Measurements from ENCODE around the gene PGM1. TPM values are rescaled to one million over a fixed set of nuclear protein-coding genes. Genes with fewer than 3 reads are reported as not detected.

The PGM1 gene
- total RNA-seq, 3 donors from 2014 or later: 59.0 to 130 (median 80.1) TPM

DNA sequence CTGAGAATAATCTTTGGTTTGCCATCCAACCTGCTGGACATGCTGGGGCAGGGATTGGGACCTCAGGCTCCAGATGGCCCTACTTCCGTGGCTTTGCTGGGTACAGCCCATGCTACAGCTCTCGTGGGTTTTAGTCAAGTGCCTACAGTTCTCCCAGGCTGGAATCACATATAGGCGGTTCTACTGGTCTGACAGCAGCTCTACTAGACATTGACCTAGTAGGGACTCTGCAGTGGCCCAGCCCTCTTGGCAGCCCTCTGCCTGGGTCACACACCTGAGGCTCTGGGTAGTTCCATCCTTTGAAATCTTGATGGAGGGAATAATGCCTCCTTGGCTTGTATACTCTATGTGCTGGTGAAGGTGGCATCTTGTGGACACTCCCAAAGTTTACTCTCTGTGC lies 72.2 kb downstream of the PGM1 start:
- TF ChIP-seq POLR2AphosphoS5 (IDR thresholded peaks at IDR 0.05) (no peak), POLR2A (IDR thresholded peaks at IDR 0.05) (no peak)
- TF ChIP-seq, protein P1, sequence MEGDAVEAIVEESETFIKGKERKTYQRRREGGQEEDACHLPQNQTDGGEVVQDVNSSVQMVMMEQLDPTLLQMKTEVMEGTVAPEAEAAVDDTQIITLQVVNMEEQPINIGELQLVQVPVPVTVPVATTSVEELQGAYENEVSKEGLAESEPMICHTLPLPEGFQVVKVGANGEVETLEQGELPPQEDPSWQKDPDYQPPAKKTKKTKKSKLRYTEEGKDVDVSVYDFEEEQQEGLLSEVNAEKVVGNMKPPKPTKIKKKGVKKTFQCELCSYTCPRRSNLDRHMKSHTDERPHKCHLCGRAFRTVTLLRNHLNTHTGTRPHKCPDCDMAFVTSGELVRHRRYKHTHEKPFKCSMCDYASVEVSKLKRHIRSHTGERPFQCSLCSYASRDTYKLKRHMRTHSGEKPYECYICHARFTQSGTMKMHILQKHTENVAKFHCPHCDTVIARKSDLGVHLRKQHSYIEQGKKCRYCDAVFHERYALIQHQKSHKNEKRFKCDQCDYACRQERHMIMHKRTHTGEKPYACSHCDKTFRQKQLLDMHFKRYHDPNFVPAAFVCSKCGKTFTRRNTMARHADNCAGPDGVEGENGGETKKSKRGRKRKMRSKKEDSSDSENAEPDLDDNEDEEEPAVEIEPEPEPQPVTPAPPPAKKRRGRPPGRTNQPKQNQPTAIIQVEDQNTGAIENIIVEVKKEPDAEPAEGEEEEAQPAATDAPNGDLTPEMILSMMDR (IDR thresholded peaks at IDR 0.05): no peak
- no peak for DNase-seq (ENCODE audit: low spot score in 2 of 2)
- H3K9me3 ChIP-seq: no peaks in the 10 kb centered on the region
- peaks cover 0 to 22% of the 10 kb centered on the region in 2 donors for H3K4me1 ChIP-seq
- no peaks in the 10 kb centered on the region for H3K27me3 ChIP-seq
- H3K27ac ChIP-seq: no peak overlapping the region
- no peaks in the 10 kb centered on the region for H3K36me3 ChIP-seq
- intact Hi-C loops (cut with DNase I; ENCODE audit: low total_unique reads): no loop called here
- no peak overlapping the region for H3K4me3 ChIP-seq

DNA sequence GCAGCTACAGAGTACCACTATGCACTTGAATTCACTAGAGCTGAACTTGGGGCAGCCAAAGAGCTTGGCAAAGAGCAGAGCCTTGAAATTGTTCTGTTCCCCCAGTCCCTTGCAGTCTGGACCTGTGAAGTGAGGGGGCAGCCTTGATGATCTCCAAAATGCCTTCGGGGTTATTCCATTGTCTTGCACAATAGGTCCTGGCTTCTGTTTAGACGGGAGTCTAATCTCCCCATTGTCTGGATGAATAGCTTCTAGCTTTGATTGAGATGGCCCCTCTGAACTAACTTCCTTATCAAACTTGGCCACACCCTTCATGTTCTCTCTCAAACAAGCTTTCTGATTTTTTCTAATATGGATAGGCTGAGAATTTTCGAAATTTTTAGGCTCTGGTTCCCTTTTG lies 72.6 kb downstream of the PGM1 start:
- intact Hi-C loops (cut with DNase I; ENCODE audit: low total_unique reads): no loop called here
- Histone ChIP-seq H3K36me3 (no peaks in the 10 kb centered on the region), H3K4me1 (peaks cover 0 to 22% of the 10 kb centered on the region in 2 donors), H3K9me3 (no peaks in the 10 kb centered on the region), H3K27me3 (no peaks in the 10 kb centered on the region), H3K4me3 (no peak overlapping the region), H3K27ac (no peak overlapping the region)
- no peak for TF ChIP-seq POLR2A (IDR thresholded peaks at IDR 0.05)
- DNase-seq (ENCODE audit: low spot score in 2 of 2): no peak

DNA sequence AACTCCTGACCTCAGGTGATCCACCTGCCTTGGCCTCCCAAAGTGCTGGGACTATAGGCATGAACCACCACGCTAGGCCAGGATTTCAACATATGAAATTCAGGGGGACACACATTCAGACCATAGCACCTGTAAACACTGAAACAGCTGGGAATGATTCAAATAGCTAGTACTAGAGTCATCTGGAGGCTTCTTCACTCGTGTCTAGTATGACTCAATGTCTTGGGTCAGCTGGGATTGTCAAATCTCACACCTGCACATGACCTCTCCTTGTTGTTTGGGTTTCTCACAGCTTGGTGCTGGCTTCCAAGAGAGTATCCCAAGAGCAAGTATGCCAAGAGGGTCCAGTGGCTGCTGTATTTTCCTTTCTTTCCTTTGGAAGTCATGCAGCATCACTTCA lies 75.1 kb downstream of the PGM1 start:
- H3K4me3 ChIP-seq: no peak overlapping the region
- intact Hi-C loops (cut with DNase I; ENCODE audit: low total_unique reads): no loop called here

DNA sequence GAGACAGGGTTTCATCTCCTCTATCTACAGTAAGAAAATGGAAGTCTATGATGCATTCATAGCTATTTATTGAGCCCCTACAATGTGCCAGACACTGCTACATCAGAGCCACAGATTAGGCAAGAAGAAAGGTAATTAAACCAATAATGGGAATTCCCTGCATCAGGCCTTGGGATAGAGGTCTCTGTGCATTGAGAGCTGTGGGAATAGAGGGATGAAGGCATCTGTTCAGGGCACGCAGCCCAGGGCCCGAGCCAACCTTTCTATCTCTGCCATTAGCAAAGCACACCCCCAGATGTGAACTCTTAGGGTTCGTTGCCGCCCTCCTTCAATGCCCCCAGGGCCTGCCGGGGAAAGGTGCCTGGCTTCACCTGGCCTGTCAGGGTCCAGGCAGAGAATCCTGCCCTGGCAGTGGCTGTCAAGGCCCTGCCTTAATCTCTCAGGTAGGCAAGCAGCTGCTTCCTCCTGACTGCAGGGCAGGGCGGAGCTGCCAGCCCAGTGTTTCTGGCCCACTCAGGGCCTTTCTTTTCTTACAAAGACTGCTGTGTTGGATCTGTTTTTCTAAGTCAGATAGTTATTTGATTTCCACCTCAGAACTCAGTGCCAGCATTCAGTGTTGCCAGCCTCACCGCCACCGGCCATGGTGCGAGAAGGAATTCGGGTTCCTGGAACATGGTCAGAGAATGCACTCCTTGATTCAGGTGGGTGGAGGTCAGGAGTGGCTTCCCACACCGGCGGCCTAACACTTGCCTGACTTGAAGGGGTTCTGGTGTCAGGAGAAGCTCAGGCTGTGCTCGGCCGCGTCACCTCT lies 76.1 kb downstream of the PGM1 start:
- intact Hi-C loops (cut with DNase I; ENCODE audit: low total_unique reads): no loop called here
- DNase-seq (ENCODE audit: low spot score in 2 of 2): peak; percentile 64 to 91
- TF ChIP-seq, protein P1 (IDR thresholded peaks at IDR 0.05): no peak
- peak in 2 of 3 donors; percentile 16 to 27 for TF ChIP-seq POLR2AphosphoS5 (IDR thresholded peaks at IDR 0.05)
- Histone ChIP-seq H3K27me3 (no peaks in the 10 kb centered on the region), H3K27ac (peak overlapping the region; percentile 85 to 90), H3K4me3 (no peak overlapping the region), H3K36me3 (no peaks in the 10 kb centered on the region), H3K9me3 (no peaks in the 10 kb centered on the region), H3K4me1 (peaks cover 0 to 6% of the 10 kb centered on the region in 2 donors)

More for the DNA sequence above, 75.1 kb downstream of the PGM1 start:
- DNase-seq (ENCODE audit: low spot score in 2 of 2): no peak
- no peak for TF ChIP-seq POLR2A (IDR thresholded peaks at IDR 0.05)
- TF ChIP-seq, protein P1 (IDR thresholded peaks at IDR 0.05): no peak
- TF ChIP-seq POLR2AphosphoS5 (IDR thresholded peaks at IDR 0.05): no peak
- no peaks in the 10 kb centered on the region for H3K27me3 ChIP-seq
- H3K27ac ChIP-seq: peak overlapping the region; percentile 85 to 90
- H3K9me3 ChIP-seq: no peaks in the 10 kb centered on the region
- H3K36me3 ChIP-seq: no peaks in the 10 kb centered on the region
- H3K4me1 ChIP-seq: peaks cover 0 to 7% of the 10 kb centered on the region in 2 donors

DNA sequence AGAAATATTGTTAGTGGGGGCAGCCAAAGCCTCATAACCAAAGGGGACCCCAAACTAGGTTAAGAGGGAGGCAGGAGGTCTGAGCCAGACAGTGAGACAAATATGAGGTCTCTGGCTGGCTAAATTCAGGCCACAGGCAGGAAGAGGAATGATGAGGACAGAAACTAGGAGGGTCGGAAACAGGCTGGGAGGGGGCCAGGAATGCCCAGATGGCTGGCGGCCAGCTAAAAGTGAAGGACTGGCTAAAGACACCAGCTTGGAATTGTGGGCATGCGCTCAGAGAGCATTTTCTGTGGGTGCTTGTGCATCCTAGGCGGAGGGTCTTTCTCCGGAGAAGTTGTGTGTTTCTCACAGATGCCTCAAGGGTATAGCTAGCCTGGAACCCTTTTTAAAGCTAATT lies 77.0 kb downstream of the PGM1 start:
- no peak overlapping the region for H3K4me3 ChIP-seq
- TF ChIP-seq POLR2AphosphoS5 (IDR thresholded peaks at IDR 0.05): no peak
- TF ChIP-seq, protein P1 (IDR thresholded peaks at IDR 0.05): no peak
- no peak for TF ChIP-seq POLR2A (IDR thresholded peaks at IDR 0.05)
- intact Hi-C loops (cut with DNase I; ENCODE audit: low total_unique reads): no loop called here
- no peaks in the 10 kb centered on the region for H3K36me3 ChIP-seq
- peak in 1 of 2 donors; percentile 50 for DNase-seq (ENCODE audit: low spot score in 2 of 2)
- H3K4me1 ChIP-seq: peaks cover 0 to 6% of the 10 kb centered on the region in 2 donors
- peak overlapping the region; percentile 85 to 90 for H3K27ac ChIP-seq
- H3K9me3 ChIP-seq: no peaks in the 10 kb centered on the region
- no peaks in the 10 kb centered on the region for H3K27me3 ChIP-seq

Data from breast epithelium (tissue), 4 donors.